Right hindlimb (tissue), 1 donor: ENCODE measurements around the gene AGBL4.

Experiments
- DNase-seq: peaks from one replicate; pipeline ENCODE4 v3.0.0-alpha.2; 2018

The AGBL4 gene

GRCh38 chr1:48876330-48876785 is 1147.4 kb downstream of the AGBL4 start:
- no peak for DNase-seq

DNA sequence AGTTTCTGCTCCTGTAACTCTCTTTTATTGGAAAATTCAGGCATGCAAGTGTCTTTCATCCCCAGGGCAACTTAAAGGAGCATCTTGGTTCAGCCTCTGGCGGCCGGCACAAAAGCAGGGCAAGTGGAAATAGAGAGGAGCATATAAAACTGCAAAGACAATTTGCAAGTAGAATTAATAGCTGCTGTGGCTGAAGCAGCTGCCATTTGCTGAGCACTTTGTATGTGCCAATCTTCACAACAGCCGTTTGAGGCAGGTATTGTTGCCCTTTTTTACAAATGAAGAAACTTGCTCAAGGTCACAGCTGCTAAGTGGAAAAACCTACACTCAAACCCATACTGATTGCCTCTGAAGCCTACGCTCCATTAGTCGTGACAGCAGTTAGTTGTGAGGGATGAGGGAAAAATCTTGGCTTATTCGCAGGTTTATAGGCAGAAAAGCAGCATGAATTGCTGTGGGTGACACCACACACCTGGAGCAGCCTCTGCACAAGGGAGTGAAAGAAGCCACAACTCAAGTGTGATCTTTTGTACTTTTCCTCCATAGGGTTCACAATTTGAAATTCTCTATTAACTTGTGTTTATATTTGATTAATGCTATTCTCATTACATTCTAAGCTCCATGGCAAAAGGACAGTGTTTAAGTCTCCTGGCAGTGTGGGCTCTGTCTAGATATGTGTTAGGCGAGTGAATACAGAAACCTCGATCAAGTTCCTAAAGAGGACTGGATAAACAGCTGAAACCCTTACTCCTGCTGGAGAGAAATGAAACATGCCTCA is 1148.0 kb downstream of the AGBL4 start:
- no peak for DNase-seq

GRCh38 chr1:48873944-48874343 is 1149.8 kb downstream of the AGBL4 start:
- no peak for DNase-seq

GRCh38 chr1:48870596-48870995 is 1153.2 kb downstream of the AGBL4 start:
- DNase-seq: no peak

- no peak for DNase-seq
Observed at GRCh38 chr1:48869116-48869893, 1154.4 kb downstream of the AGBL4 start.

DNA sequence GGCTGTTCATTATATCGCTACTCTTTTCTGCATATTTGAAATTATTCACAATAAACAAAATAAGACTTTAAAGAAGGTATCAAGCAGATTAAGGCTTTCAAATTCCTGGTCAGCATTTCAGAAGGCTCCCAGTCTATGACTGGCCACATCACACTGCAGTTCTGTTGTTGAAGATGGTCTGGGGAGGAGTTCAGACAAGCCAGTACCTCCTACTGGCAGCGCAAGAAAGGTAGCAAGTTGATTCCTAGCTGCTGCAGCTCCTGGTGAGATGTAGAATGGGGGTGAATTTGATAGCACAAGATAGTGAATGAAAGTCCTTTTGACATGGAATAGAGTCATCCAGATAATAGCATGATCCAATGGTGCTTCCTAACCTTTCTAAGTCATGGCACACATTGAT is 1158.8 kb downstream of the AGBL4 start:
- no peak for DNase-seq

DNA sequence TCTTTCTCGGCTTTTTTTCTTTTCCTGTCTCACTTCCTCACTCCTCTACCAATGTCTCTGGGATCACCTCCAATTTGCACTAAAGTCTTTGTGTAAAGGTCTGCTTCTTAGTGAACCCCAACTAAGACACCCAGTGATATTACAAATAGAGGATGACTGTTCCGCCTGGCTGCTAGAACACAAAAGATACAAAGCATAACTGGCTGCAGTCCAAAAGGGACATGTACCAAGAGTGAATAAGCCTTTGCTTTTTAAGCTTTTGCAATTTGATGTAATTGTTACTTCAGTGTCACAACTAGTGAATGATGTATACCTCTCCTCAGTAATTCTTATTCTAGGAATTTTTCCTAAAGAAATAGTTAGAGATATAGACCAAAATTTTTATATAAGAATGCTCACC is 1164.3 kb downstream of the AGBL4 start:
- DNase-seq: no peak

DNA sequence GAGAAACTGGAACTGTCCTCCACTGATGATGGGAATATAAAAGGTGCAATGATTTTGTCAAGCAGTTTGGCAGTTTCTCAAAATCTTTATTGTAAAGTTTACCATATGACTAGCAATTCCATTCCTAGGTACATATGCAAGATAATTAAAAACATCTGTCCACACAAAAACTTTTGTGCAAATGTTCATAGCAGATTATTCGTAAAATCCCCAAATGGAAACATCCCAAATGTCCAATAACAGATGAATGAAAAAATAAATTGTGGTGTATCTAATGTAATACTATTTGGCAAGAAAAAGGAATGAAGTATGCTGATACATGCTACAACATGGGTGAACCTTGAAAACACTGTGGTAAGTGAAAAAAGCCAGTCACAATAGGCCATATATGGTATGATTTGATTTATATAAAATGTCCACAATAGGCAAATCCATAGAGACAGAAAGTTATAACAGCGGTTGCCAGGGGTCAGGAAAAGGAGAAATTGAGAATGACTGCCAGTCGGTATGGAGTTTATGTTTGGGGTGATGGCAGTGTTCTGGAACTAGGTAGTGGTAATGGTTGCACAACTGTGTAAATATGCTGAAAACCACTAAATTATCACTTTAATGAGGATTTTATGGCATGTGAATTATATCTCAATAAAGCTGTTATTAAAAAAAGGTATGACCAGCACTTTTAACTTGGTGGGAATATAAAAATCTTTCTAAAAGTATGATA is 1165.4 kb downstream of the AGBL4 start:
- no peak for DNase-seq

DNA sequence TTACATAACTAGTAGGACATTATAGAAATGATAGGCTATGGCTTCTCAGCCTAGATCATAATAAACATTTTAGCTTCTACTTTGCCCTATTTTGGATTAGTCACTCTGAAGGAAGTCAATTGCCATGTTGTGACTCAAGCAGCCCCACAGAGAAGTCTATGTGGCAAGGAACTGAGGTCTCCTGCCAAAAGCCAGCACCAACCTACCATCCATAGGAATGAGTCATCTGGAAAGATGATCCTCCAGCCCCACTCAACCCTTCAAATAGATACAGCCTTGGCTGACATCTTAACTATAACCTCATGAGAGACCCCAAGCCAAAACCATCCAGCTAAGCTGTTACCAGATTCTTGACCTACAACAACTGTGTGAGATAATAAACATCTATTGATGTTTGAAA is 1170.7 kb downstream of the AGBL4 start:
- DNase-seq: no peak

DNA sequence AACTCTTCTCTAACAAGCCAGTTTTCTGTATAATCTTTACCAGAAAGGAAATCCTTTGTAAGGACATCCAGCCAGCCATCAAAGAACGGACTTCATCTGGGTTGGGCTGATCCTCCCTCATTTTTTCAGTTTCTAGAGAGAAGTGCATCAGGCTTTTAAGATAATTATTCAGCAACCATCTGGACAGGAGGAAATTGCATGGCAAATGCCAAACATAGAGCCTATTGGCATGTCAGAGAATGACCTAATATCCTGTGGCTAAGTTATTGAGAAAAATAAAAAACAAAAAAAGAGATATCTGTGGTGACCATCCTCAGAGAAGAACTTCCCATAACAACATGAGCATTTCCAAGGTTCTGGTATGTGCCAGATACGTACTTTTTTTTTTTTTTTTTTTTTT is 1172.1 kb downstream of the AGBL4 start:
- no peak for DNase-seq

GRCh38 chr1:48848035-48848434 is 1175.7 kb downstream of the AGBL4 start:
- no peak for DNase-seq

GRCh38 chr1:48846441-48846840 is 1177.3 kb downstream of the AGBL4 start:
- DNase-seq: no peak

DNA sequence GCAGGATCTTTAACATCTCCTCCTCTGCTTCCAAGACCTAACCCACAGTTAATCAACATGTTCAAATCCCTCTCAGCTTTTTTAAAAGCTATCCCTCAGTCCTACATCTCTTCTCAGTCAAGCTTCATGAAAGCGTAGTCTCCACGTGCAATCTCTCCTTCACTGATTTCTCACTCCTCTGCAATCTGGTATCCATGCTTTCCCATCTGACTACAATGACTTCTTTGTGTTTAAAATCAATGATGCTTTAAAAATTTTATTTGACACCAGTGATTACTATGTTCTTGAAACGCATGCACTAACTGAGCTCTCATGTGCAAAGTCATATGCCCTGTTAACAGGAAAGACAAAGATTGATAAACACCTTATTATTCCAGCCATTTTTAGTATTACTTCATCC is 1179.6 kb downstream of the AGBL4 start:
- no peak for DNase-seq

DNA sequence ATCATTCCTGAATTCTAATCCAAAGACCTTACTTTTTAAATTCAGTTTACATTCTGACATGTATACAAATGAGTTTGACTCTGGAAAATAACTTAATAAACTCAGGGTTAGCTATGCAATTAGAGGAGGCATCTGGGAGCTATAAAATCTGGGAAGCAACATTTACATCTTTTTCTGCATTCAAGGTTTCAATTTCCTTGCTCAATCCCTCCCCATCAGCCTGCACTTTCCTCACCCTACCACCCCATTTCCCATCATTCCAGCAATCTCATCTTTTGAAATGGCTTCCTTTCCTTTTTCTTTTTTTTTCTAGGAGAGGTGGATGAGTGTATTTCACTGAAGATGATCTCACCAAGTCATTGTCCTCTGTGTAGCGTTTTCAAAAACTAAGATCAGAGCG is 1181.8 kb downstream of the AGBL4 start:
- DNase-seq: no peak

DNA sequence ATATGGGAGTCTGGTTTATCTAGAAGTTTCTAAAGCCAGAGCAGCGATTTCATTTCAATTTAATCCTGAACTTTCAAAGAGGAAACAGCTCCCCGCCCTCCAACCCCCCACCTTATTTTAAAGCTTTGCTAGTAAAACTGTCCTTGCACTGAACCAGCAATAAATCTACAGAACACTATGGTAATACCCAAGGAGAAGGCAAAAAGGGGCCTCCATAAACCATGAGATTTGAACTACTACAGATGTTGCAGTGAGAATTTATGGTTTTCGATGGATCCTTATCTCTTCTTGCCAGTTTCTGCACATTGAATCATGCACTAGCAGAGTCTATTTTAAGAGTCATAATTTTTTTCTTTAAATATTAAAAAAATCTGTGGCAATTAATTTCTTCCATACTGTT is 1182.3 kb downstream of the AGBL4 start:
- DNase-seq: no peak

DNA sequence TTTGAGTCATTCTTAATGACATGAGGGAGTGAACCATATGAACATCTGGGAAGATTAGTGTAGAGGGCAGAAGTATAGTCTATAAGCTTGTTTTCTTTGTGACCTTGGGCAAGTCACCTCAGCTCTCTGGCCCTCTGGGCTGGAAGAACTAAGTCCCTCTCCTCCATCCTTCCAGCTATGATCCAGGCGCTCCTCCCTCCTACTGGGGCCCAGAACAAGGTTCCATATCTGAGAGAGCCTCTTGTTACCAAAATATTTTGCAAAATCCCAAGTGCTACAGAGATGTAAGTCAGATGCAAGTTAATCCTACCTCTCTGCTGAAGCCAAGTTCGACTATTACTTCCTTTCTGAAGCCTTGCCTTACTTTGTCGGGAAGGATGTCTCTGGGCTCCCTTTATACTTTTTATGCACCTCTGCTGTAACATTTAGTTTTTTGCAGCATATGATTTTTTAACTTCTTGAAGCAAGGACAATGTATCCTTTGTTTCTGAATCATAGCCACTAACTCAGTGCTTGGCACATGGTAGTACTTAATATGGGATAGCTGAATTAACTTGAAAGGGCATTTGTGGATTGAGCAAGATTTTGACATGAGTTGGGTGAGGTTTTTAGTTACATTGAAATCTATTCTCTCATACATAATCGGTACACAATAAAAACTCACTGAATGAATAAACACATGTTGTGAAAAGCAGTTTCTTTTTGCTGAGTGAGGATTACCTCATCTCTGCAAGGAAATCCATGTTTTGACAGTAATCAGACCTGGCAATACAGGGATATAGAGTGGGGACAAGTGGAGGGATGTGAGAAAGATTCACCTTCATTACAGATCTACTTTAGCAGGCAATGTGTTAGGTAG is 1192.4 kb downstream of the AGBL4 start:
- DNase-seq: peak; percentile 59

DNA sequence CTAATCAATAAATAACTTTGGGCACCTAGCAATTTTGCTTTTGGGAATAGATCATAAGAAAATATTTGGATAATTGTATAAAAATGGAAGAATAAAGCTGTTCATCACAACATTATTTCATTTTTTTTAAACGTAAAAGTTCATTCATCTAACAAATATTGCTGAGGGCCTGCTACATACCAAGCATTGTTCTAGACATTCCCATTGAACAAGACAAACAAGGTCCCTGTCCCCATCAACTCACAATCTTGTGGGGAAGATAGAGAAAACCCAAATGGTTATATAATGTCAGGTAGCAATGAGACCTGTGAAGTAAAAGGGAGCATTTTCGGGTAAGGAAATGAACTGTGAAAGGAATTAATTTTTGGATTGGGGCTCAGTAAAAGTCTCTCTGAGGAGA is 1193.0 kb downstream of the AGBL4 start:
- no peak for DNase-seq

- no peak for DNase-seq
Observed at GRCh38 chr1:48829446-48829845, 1194.3 kb downstream of the AGBL4 start.

DNA sequence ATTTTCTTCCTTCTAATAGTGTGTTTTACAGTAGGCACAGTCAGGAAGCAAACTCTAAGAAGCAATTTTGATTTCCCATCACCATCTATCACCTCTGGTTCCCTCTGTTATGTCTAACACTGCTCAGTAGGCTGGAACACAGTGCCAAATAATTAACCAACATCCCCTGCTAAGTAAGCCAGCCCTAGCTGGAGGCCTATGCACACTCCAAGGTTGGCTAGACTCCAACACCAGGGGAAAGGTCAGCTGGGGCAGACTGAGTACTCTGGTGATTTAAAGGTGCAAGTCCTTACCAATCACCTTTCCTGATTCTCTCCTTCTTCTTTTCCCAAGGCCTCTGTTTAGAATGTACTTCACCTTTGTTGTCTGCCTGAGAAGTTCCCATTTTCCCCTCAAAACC is 1200.6 kb downstream of the AGBL4 start:
- no peak for DNase-seq

GRCh38 chr1:48820491-48820890 is 1203.3 kb downstream of the AGBL4 start:
- no peak for DNase-seq

DNA sequence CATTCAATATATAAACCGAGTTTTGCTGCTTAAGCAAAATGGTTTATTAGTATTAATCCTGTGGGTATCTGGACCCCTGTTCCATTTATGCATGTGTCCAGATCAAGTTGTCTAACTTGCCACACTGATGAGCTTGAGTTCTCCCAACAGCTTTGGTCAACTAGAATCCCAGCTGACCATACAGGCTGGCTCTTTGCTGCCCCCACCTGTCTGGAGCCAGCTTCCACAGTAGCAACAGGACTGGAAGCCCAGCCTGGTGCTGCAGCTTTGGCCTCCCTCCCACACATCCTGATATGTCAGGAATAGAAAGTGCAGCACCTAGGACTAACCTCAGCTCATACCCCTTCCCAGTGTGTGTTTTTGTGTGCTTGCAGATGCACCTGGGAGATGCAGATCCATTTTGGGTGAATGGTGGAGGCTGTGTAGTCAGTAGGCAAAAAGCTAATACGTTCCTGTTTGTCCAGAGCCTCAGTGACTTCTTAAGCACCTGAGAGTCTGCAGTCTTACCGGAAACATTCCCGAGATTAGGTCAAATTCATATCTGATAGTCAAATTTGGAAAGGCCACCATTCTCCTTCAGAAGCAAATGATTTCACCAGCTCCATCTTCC is 1206.1 kb downstream of the AGBL4 start:
- DNase-seq: peak; percentile 44

- peak; percentile 28 for DNase-seq
Observed at GRCh38 chr1:48810740-48811139, 1213.0 kb downstream of the AGBL4 start.
